Activated CD4-positive, CD25-positive, alpha-beta regulatory T cell (primary cell): ENCODE measurements around the gene AGAP3.

Source experiments
- DNase-seq, 4 experiments: peaks; one replicate each; lab custom pipeline; 2025; lab: John Stamatoyannopoulos, UW

The AGAP3 gene

DNA sequence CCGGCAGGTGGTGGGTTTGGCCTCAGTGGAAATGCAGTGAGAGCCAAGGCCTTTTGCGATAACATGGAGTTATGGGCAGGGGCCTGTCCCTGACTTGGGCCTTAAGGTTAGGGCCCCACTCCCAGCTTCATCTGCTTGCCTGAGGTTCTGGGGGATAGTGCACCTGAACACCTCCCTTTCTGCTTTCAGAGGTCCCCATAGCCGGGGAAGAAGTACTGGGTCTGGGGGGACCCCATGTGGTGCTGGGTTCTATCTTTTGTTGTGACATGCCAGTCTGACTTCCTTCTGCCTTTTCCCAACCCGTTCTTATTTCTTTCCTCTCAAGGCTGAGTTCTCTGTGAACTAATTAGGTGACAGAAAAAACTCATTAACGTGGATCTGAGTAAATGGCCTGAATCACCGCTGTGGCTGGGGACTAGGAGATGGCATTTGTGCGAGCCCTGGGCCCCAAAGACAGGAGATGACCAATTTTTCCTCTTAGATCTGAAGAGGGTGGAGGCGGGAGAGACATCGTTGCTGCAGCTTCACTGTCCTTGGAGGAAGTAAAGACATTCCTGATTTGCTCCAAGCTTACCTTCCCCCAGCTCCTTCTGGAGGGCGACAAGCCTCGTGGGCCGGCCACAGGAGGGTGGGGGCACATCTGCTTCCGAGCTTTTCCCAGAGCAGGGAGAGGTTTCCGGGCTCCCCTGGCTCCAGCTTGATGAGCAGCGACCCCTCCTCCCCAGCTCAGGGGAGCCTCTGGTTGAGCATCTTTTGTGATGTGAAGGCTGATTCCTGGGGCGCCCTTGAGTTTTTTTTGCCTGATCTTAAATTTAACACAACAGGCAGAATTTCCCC lies 2.0 kb downstream of the AGAP3 start:
- DNase-seq, result no peak

DNA sequence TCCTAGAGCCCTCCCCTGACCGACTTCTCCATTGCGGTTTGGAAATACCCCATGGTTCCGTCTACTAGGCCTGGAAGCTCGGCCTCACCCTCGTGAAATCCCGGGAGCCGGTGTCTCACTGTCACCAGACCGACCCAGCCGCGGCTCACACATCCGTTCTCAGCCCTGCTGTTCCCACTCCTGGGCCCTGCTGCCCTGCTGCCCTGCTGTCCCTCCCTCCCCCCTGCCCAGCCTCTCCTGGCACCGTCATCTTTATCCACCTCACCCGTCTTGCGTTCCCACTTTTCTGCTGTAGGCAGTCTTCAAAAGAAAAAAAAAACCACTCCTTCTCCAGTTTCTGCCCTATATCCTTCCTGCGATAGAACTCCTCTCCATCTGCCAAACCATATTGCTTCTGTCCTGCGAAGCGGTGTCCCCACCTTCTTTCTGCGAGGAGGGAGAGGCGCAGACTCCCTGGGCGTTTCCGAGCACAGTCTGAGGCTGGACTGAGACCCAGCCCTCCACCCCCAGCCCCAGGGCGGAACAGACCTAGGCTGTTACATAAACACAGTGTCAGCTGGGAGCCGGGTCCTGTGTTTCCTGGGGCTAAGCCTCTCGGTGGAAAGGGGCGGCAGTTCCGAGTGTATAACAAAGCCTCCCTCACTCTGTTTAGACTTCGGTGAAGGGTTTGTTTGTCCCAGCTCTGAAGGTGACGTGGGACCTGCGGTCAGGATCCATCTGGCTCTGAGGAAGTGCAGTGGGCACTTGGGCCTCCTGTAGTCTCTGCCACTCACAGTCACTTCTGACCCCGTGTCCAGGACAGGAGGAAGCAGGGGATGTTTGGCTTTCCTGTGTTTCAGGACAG lies 2.8 kb downstream of the AGAP3 start:
- DNase-seq, result no peak

DNA sequence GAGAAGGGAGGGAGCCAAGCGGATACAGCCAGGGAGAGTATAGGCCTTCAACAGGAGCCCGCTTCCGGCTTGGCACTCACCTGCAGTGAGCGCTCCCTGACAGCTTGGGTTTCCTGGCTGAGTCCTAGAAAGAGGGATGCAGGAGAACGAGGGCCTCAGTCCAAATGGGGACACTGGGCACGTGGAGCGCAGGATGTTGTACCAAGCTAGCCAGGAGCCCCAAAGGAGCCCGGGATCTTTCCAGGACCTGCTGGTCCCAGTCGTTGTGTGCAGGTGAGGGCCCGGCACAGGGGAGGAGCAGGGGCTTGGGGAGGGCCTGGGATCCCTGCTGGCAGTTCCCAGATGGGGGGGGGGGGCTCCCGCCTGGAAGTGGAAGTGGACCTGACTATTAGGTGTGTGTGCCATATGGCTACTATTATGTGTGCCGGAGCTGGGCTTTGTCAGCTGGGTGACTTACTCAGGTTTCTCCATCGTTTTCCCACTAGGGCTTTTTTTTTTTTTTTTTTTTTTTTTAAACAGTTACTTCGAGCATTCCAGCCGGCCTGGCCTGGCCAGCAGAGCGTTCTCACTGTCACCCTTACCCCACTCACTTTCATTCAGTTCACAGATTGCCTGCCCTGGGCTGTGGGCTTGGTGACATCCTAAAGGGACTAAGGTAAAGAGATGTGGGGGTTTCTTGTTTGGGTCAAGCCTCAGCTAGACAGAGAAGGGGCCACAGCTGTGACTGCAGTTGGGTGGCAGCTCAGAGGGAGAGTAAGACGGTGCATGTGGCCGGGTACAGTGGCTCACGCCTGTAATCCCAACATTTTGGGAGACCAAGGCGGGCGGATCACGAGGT lies 3.8 kb downstream of the AGAP3 start:
- no peak for DNase-seq

DNA sequence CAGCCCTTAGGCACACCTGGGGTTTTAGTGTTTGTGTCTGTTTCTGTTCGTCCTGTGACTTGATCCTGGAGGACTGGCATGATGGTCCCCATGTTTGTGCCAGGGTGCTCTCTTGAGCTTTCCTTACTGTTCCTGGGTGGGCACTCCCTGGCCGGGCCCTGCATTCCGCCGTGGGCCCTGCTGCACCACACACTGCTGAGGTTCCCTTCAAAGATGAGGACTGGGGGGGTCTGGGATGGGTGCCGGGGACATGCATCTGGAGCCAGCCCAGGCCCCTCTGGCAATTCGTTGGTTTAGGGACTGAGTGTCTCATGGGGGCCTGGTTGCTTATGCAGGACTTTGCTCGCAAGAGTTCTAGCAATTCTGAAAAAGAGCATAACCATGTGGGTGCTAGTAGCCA lies 4.7 kb downstream of the AGAP3 start:
- DNase-seq, result no peak

GRCh38 chr7:151091431-151091830 lies 5.2 kb downstream of the AGAP3 start:
- no peak for DNase-seq

- DNase-seq, result no peak
Measured at GRCh38 chr7:151091988-151092387, 5.7 kb downstream of the AGAP3 start.

DNA sequence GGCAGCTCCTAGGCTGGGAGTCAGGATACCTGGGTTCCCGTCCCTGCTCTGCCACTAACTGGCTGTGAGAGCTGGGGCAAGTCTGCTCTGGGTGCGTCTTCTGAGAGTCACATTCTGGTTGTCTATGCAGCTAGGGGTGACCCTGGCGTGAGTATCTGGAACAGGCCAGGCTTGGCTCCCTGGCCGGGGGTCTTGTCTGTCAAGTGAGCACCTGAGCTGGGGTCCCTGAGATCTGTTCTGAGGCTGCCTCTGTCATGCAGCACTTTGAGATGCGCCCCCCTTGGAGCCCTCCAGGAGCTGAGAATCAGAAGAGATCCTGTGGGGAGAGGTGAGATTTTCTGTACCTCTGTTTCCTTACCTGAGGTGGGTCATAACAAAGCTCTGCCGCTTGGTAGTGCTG lies 7.5 kb downstream of the AGAP3 start:
- DNase-seq, result no peak

DNA sequence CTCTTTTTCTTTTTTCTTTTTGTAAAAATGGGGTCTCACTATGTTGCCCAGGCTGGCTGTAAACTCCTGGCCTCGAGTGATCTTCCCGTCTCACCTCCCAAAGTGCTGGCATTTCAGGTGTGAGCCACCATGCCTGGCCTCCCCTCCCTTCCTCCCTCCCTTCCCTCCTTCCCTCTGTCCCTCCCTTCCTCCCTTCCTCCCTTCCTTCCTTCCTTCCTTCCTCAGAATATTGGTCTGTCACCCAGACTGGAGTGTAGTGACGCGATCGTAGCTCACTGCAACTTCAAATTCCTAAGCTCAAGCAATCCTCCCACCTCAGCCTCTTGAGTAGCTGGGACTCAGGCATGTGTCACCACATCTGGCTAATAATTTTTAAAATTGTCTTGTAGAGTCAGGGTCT lies 8.4 kb downstream of the AGAP3 start:
- DNase-seq, result no peak

DNA sequence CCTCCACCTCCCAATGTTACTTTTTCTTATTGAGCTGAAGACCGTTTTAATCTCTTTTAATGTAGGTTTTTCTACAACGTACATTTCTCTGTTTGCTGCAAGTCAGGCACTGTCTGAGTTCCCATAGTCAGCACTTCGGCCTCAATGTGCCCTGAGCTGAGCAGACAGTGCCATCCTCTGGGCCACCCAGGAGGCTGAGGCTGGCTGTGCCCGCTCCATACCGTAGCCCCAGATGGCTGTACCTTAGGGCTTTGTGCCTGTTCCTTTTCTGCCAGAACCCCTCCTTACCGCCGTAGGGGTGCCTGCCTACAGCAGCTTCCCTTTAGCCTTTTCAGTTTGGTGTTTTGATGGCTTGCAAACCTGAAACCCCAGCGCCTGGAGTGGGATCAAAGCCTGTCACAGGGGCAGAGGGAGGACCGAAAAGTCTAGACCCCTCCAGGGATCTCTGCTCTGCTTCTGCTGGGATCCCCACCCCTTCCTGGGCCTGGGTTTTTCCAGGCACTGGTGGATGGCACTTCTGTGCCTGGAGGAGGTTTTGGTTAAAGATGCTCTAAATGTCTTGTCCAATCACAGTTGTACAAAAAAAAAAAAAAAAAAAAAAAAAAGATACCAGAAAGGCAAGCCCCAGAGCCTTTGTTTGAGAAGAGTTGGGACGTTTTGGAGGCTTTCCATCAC lies 9.0 kb downstream of the AGAP3 start:
- DNase-seq, result no peak

DNA sequence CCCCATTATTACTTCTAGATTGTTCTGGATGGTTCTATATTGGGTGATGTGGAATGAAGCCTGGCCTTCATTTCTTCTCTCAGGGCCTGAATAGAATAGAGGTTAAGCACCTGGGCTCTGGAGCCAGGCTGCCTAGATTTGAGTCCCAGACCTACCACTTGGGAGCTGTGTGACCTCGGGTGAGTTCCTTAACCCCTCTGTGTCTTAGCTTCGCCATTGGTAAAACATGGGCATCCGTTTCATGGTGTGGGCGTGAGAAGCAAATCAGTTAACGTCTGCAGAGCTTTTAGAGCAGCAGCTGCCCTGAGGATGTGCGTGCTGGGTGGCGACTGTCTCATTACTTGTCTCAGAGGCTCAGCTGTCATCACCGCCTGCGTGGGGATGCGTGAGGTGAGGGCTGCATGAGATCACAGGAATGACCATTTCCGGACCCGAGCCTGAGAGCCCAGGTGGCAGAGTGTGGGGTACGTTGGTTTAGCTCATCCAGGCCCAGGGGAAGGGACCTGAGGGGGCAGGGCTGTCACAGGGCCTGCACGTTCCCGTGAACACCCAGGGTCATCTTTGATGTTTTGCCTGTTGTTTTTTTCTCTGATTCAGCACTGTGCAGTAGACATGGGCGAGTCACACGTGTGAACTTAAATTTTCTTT lies 9.7 kb downstream of the AGAP3 start:
- no peak for DNase-seq

DNA sequence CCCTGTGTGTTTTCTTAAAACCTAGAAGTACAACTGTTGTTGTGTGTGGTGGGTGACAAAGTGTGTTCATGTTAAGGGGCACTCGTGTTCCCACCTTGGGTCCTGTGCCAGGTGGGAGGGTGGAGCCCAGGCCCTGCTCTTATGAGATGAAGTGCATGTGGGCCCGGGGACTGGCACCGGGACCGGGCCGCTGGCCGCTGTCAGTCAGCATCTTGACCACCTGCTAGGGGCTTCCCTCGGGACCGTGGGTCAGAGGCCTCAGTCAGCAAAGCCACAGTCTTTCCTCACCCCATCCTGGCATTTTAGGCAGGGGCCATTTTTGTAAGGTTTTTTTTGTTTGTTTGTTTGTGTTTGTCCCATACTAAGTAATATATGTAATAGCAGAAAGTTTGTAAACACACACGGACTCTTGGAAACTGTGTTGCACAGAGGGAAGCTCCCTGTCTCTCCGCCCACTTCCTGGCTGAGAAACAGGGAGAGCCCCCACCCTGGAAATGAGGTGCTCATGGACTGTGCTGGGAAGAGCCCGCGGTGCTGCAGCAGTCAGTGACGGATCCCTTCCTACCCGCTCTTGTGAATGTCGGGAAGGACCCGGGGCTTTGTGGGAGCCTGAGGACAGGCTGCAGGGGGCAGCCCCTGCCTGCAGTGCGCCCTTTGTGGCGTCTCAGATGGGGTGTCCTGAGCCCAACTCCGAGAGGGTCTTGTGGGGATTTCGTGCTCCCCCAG lies 13.4 kb downstream of the AGAP3 start:
- DNase-seq, result no peak

GRCh38 chr7:151100921-151101320 lies 14.6 kb downstream of the AGAP3 start:
- no peak for DNase-seq

- no peak for DNase-seq
Measured at GRCh38 chr7:151101621-151102396, 15.5 kb downstream of the AGAP3 start.

DNA sequence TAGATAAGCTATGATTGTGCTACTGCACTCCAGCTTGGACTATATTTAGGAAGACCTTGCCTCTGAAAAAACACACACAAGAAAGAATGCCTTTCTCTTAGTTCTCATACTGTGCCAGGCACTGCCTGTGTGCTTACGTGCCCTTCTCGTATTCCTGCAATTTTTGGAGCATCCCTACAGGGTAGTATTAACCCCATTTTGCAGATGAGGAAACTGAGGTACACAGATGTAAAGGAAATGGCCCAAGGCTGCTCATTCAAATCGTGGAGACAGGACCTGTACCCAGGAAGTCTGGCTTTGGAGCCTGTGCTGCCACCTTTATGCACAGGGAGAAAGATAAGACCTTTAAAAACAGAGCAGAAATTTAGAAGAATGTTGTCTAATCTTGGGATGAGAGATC lies 16.7 kb downstream of the AGAP3 start:
- no peak for DNase-seq

DNA sequence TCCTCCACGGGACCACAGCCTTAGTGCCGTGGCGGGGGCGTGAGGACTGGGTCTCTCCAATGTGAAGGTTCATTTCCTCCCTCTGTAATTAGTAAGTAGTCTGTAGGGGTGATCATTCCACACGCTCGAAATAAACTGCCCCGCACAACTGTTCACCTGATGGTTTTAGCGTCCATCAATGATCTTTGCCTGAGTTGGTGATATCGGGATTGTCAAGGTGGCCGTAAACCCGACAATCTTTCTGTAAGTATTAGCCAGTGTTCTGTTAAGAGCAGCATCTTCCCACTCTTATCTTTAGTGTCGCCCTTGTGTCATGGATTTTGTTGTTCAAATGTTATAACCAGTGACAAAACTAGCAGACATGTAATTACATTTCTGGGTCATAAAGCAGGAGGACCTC lies 17.7 kb downstream of the AGAP3 start:
- no peak for DNase-seq

DNA sequence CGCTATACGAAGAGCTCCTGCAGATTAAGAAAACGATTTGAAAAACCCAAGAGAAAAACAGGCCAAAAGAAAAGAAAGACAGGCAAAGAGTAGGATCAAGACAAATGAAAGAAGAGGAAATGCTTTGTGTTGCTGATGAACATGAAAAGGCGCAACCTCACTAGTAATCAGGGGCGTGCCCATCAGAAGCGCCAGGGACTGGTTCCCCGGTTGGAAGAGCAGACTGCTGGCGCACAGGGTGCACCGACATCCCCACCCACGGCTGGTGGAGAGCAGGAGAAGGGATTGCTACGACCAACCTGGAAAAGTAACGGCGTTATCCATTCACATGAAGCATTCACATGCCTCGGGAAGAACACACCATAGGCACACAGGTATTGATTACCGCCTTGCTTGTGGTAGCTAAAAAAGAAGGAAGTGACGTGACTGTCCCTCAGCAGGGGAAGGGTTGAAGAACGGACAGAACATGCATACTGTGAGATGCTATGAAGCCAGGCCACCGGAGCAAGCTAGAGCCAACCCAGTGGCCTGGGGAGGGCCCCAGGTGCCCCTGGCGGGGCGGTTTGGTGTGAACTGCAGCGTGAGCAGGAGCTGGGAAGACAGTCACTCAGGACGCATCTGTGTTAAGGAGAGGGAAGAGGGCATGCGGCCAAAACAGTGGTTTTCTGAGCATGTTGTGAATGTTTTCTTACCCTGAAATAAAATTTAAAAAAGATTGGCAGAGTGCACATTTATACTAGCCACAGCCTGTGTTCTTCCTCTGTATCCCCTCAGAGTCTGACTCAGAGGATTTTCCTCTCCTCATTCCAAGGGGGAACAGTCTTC lies 18.3 kb downstream of the AGAP3 start:
- no peak for DNase-seq

DNA sequence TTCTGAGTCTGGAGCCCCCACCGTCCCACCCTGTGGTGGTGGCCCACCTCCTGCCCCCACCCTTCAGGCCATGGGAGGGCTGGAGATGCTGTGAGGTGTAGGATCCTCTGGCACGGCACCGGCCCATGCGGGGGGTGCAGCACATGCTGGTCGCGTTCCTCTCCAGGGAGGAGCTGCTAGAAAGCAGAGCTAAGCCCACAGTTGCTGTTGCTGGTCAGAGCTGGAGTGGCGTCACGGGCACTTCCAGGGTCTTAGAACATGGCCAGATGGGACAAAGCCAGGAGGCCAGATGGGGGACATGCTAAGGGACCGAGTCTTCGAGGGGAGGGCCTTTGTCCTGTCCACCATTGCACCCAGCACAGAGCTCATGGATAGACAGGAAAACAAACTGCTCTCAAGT lies 21.6 kb downstream of the AGAP3 start:
- no peak for DNase-seq

DNA sequence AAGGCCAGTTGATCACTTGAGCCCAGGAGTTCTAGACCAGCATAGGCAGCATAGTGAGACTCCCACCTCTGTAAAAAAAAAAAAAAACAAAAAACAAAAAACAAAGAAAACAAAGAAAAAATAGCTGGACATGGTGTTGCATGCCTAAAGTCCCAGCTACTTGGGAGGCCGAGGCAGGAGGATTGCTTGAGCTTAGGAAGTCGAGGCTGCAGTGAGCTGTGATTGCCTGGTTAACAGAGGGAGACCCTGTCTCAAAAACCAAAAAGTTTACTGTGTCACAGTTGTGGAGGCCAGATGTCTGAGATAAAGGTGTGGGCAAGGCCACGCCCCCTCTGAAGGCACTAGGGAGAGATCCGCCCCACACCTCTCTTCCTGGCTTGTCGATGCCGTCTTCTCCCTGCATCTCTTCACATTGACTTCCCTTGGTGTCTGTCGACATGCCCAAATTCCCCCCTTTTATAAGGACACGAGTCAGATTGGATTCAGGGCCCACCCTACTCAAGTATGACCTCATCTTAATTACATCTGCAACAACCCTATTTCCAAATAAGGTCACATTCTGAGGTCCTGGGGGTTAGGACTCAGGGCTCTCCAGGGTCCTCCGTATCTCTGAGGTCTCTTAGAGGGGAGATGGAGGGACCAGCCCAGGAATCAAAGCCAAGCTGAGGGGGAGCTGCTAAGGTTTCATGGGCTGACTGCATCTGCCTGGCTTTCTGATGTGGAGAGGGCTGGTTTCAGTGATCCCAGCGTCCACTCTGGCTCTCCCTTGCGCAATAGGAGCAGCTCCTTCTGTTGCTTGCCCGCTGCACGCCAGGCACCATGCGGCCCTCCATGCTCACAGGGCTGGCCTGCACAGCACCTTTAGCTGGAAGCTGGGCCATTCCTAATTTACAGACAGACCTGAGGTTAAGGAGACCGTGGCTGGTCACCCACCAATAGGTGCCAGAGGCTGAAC lies 23.1 kb downstream of the AGAP3 start:
- no peak for DNase-seq
